Esophagus squamous epithelium (tissue), 4 donors: ENCODE results near the gene PKD2L1.

Experiments
- CTCF ChIP-seq, 6 experiments: fragments of 450-650 bp in 4 of 6; fragments of 200-600 bp in 2 of 6; sonication (generic) in 2 of 6; IDR thresholded peaks; one replicate each; pipeline ENCODE4 v1.5.1; 2016 to 2019; ENCODE audit warnings: antibody characterized with exemption in 6 of 6, mild to moderate bottlenecking in 4 of 6, moderate library complexity in 4 of 6
- POLR2A ChIP-seq, 4 donors: fragments of 450-650 bp; IDR thresholded peaks; one replicate each; pipeline ENCODE4 v1.6.1; 2017; ENCODE audit warnings: antibody characterized with exemption in 4 of 4, mild to moderate bottlenecking in 4 of 4, moderate library complexity in 3 of 4

DNA sequence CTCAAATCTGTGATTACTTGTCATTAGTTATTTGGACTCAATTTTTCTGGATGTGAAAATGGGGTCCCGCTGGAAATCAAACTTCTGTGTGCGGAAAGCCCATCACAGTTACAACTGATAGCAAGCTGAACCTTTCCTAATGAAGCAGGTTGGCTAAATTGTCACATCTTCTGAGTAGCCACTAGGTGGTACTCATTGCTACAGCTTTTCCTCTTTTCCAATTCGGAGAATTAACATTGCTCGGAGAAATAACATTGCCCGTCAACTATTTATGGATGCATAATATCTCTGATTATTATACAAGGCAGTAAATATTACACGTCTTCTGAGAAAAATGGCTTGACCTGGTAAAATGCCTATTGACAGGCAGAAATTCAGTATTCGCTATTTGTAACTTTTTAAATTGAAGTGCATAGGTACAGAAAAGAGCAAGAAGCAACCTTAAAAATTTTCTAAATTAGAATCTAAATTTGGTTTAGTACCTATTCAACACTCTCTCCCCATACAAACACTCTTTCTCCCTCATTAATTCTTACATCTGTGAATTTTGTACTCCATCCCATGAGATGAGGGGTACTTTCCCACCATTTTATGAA, 26.2 kb downstream of the PKD2L1 start:
- TF ChIP-seq CTCF (IDR thresholded peaks at IDR 0.05) (peak in 5 of 6 experiments; percentile 46 to 80 (median 55)), POLR2A (IDR thresholded peaks at IDR 0.05) (no peak)
